ENCODE results near the gene RNF182.
"Not testable (repeated sequence)": the region's sequence is repeated elsewhere in the genome, so short reads cannot be mapped to it uniquely, and the experiment has no call there.

RNF182 gene

DNA sequence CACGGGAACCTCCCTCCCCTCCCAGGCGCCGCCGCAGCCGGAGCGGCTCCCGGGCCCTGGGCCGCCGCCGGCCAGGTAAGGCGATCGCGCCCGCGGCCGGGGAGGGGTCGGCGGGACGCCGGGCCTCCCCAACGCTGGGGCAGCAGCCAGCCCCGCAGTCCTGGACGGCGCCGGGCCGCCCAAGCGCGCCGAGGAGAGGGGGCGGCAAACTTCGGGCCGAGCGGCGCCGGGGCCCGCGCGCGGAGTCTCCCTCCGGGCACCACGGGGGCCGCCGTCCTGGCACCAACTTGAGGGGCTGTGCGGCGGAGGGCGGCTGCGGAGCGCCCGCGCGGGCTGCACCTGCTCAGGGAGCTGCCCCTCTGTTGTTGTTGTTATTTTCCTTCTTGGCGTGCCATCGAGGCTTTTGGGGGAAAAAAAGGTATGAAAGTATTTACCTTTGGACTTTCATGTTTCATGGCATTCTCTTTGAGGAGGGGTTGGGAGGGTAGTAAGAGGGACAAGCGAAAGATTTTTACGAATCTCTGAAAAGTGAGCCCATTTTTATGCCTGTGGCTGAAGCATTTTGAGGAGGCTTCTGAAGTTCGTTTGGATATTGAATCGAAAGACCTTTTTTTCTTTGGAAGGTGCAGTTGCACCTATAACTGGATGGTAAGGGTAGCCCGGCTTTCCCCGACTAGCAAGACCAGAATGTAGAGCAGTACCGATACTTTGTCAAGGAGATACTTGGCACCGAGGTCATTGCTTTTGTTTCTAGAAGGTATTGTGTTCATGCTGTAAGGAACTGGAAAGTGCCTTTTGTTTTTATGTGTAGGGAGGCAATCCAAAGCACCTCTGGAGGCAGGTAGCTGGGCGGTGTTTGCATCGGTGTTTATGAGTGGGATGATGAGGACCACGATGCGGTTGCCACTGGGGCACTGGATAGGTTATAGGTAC lies at the start of gene RNF182:
Gene RNF182 (plus strand): TSS at position 4 of the 933 bp plus-strand sequence. CDS start 52,168 bp downstream, outside the sequence.
- DNase-seq (ENCODE audit: low read depth), result peak; percentile 34

- DNase-seq (ENCODE audit: low read depth), result no peak
These were observed 47.7 kb upstream of the RNF182 start for GRCh38 chr6:13877051-13877450.

GRCh38 chr6:13880061-13880663 lies 44.6 kb upstream of the RNF182 start:
- not testable (repeated sequence) for DNase-seq (ENCODE audit: low read depth)

- DNase-seq (ENCODE audit: low read depth), result no peak
These were observed 43.1 kb upstream of the RNF182 start for GRCh38 chr6:13881621-13882165.

- no peak for DNase-seq (ENCODE audit: low read depth)
These were observed 40.8 kb upstream of the RNF182 start for GRCh38 chr6:13883966-13884365.

DNA sequence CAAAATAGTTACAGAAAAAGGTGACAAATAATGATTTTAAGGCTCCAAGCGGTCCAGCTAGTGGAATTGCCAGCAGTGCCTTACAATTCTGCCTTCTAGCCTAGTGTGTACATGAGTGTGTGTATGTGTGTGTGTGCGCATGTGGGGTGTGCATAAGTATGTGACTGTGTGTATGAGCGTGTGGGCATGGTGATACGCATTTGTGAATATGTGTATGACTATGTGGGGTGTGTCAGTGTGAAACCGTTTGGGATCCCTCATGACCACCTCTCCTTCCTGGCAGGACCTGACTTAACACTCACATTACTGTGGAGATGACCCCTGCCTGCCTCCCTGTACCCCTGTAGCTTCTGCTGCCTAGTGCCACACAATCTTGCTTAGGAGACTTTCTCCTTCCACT lies 40.4 kb upstream of the RNF182 start:
- DNase-seq (ENCODE audit: low read depth), result no peak

DNA sequence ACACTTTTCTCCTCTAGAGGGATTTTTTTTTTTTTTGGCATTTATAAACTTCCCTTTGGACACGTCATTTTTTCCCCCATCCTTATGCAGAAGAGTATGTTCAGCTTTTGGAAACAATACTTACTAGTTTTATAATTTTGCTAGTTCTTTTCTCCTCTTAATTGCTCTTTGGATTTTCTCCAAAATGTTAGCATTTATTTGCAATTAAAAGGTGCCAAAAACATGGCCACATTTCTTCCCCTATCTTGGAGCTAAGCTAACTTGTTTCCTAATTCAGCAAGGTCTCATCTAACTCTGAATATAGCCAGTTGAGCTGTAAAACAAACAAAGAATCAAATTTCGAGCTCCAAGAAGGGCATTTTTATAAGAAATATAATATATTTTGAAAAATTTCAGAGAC lies 39.2 kb upstream of the RNF182 start:
- DNase-seq (ENCODE audit: low read depth), result no peak

DNA sequence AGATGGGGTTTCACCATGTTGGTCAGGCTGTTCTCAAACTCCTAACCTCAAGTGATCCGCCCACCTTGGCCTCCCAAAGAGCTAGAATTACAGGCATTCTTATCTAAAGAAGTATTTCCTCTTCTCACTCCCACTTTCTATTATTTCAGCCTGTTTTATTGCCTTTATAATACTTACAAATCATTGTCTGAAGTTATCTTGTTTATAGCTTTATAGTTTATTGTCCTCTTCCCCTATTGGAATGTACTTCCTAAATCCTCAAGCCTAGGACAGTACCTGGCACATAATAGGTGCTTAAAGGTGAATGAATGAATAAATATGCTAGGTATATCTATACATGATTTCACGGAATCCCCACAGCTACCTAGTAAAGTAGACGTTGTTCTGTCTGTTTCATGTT lies 37.8 kb upstream of the RNF182 start:
- DNase-seq (ENCODE audit: low read depth), result no peak

DNA sequence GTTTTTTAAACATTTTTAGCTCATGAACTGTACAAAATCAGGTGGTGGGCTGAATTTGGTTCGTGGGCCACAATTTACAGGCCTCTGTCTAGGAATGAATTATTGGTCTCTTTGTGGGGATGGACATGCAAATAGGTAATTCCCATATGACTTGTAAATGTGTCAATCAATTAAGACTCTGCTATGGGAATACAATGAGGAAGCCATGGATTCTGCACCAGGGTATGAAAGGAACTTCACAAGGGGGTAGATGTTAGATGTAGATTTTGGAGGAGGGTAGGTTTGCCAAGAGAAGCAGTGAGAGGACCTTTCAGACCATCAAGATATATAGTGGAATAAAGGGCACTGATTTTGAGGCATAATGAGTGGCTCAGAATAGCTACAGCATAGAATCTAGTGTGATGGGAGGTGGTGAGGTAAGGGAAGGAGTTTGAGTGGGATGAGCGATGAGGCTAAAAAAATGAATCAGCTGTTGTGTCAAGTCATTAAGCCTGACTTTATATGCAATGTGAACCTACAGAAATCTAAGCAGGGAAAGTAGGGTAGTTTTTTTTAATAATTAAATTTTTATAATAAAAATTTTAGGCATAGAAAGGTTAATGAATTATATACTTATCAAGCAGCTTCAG lies 32.6 kb upstream of the RNF182 start:
- no peak for DNase-seq (ENCODE audit: low read depth)

GRCh38 chr6:13902922-13903321 lies 21.8 kb upstream of the RNF182 start:
- no peak for DNase-seq (ENCODE audit: low read depth)

- no peak for DNase-seq (ENCODE audit: low read depth)
These were observed 21.4 kb upstream of the RNF182 start for GRCh38 chr6:13903364-13903763.

- DNase-seq (ENCODE audit: low read depth), result no peak
These were observed 17.8 kb upstream of the RNF182 start for GRCh38 chr6:13907001-13907350.

- DNase-seq (ENCODE audit: low read depth), result no peak
These were observed 17.0 kb upstream of the RNF182 start for GRCh38 chr6:13907614-13908215.

- no peak for DNase-seq (ENCODE audit: low read depth)
These were observed 15.8 kb upstream of the RNF182 start for GRCh38 chr6:13908955-13909381.

DNA sequence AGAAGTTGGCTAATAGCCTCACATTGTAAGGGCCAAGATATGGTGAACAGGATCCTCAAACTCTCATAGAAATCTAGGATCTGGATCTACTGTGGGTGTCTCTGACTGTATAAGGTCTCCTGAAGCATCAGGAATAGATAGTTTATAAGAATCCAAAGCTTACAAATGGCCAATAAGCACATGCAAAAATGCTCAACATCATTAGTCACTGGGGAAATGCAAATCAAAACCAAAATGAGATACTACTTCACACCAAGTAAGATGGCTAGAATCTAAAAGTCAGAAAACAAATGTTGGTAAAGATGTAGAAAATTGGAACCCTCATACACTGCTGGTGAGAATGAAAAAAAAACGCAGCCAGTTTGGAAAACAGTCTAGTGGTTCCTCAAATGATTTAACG lies 14.3 kb upstream of the RNF182 start:
- no peak for DNase-seq (ENCODE audit: low read depth)

- DNase-seq (ENCODE audit: low read depth), result no peak
These were observed 13.4 kb upstream of the RNF182 start for GRCh38 chr6:13911337-13911736.

GRCh38 chr6:13913226-13914001 lies 11.3 kb upstream of the RNF182 start:
- DNase-seq (ENCODE audit: low read depth), result no peak

GRCh38 chr6:13914351-13914750 lies 10.4 kb upstream of the RNF182 start:
- no peak for DNase-seq (ENCODE audit: low read depth)

GRCh38 chr6:13915561-13916229 lies 9.1 kb upstream of the RNF182 start:
- DNase-seq (ENCODE audit: low read depth), result no peak

DNA sequence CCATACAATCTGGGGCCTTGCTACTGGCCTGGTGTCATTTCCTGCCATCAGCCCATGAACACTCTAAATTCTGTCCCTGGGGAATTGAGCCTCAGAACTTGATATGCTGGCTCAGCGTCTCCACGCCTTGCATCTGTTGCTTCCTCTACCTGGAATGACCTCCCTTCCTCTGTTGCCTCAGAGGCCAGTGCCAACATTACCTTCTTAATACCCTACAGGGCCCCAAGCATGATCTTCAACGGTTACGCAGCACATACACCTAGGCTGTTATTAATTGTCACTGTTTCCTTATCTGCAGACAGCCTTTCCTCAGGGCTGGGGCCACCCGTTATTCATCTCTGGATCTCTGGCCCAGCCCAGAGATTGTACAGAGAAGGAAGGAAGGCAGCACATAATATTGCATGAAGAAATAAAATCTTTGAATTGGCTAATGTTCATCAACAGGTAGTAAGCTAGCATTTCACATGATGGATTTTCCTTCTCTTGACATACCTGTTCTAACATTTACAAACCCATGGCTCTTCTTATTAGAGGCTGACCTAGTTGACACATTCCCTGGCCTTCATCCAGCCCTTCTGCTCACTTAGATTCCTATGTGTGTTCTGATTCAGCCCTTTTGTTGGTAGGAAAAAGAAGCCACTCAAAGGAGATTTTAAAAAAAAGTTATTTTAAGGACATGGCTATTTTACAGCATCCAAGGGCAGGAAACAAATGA lies 8.4 kb upstream of the RNF182 start:
- no peak for DNase-seq (ENCODE audit: low read depth)
